DMS153 treated with DMSO at 0.1 percent for 48 hours (cell line): ENCODE data around the gene FAT1.

Experiments used
- DNase-seq: peaks from one replicate; lab custom pipeline; 2025; ENCODE audit not compliant: unreplicated experiment; lab: John Stamatoyannopoulos, UW

The FAT1 gene

DNA sequence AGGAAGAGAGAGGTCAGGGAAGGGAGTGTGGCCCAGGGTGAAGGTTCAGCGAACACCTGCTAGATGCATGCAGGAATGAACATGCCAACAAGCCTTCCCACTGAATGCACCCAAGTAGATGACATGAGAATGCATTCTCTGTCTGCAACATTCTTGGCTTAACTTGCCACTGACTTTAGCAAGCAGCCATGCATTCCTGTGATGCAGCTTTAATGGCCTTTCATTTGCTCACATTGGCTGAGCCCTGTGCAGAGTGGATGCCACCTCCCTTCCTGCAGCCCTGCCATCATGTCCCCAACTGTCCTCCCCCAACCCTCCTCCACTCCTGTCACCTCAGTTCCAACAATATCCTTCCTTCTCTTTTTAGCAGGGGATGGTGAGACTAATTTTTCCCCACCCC, 143.0 kb downstream of the FAT1 start:
- DNase-seq, result no peak

DNA sequence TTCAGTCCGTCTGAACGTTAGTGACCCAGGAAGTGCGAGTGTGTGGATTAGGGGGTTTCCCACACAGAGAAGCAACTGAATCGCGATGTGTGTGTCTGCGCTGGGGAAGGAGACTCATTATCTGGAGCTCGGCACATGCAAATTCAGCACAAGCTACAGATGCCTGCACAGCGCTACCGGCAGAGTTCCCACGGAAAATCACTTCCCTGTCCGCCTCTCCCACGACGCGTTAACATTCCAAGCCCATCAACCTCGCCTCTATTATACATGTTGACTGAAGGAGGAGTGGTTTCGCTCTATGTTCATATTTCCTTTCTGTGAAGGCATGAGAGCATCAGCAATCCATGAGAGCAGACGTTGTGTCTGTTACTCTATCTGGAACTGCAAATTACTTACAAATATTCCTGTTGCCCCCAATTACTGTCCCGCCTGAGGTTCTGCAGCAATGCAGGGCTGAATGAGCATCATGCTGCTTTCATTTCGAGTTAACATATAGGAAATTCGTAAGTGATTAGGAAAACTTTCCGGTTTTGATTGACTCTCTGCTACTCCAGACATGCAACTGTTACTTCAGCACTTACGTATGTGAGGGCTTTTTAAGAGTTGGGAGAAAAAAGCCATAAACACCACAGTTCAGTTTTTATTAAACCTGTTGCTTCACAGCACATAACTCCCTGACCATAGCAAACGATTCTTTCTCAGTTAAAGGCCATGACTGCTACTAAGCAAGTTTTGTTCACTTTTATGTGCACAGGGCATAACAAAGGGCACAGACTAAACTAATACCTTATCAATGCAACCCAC, 153.3 kb downstream of the FAT1 start:
- no peak for DNase-seq

DNA sequence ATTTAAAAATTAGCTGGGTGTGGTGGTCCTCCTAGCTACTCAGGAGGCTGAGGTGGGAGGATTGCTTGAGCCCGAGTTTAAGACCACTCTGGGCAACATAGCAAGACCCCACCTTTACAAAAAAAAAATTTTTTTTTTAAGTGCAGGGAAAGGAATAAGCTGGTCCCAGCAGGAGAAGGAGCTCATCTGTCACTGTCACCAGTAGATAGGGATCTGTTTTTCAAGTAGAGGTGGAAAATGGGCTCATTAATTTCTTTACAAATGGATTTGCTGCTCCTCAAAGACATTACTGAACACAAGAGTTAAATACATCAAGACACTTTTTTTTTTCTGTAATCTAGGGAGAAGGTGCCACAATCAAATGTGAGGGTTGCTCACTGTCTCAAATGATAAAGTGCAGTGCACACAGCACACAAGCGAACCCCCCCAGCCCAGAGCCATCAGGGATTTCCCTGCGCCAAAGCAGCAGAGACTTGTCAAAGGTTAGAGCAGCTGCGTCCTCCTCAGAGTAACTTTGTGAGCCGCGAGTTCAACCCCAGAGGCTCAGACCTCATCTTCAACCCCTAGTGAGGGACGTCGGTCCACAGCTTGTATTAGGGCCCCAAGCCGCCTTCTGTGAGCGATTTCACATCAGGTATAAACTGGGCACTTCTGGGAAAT, 154.0 kb downstream of the FAT1 start:
- DNase-seq, result no peak

DNA sequence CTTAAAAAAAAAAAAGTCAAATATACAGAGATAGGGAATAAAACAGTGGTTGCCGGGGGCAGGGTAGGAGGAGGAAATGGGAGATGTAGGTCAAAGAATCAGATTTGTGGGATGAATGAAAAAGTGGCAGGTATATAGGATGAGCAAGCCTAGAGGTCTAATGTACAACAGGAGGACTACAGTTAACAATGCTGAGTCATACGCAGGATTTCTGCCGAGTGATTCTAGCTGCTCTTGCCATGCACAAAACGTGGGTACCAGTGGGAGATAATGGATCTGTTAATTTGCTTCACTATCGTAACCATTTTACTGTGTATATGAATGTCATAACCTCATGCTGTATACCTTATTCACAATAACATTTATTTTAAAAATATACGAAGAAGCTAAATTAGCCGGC, 157.6 kb downstream of the FAT1 start:
- DNase-seq, result no peak

DNA sequence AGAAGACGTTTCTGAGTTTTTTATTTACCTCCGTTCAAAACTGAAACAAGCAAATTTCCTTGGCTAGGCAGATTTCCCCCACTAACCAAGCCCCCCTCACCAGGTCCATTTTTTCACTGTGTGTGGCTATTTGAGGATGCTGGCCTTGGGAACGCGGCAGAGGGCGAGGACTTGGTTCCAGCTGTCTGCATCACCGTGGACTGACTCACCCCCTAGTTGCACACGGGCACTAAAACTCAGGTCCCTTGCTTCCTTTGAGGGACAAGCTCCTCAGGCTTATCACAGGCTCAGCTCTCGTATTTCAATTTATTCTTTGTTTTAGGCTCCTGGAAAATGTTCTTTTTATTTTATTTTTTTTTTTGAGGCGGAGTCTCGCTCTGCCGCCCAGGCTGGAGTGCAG, 159.9 kb downstream of the FAT1 start:
- DNase-seq, result no peak

DNA sequence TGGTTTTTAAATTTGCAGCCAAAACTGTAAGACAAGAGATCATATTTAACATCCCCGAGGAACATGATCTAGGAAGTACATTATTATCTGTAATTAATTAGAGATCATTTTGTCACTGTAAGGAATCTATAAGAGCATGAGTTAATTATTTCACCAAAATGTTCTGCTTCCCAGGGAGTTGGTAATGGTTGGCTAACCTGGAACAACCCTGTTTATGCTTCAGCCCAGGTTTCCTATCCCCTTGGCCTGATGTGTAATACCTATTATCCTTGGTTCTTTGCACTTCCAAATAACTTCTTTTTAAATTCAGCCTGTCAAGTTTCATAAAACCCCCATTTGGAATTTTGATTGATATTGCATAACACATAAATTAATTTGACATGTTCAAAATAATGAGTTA, 161.9 kb downstream of the FAT1 start:
- DNase-seq, result no peak

DNA sequence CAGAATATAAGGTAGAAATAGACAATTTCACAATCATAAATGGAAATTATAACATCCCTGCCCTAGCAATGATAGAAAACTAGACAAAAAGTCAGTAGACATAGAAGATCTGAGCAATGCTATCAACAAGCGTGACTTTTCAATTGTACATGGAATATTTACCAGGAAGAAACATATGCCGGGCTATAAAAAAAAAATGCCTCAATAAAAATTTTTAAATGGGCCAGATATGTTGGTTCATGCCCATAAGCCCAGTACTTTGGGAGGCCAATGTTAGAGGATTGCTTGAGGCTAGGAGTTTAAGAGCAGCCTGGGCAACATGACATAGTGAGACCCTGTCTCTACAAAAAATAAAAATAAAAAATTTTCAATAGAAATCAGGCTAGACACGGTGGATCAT, 163.0 kb downstream of the FAT1 start:
- DNase-seq, result no peak

DNA sequence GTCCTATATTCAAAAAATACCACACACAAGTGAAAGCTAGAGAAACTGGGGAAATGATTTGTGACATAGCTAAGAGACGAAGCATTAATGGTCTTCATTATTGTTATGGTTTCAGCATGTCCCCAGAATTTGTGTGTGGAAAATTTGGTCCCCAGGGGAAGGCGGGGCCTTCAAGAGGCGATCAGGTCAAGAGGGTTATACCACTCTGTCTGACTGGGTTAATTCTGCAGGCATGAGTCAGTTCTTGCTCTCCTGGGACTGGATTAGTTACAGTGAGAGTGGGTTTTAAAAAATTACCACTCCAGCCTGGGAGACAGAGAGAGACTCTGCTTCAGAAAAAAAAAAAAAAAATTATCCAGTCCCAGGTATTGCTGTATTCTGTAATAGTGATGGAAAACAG, 166.2 kb downstream of the FAT1 start:
- no peak for DNase-seq

DNA sequence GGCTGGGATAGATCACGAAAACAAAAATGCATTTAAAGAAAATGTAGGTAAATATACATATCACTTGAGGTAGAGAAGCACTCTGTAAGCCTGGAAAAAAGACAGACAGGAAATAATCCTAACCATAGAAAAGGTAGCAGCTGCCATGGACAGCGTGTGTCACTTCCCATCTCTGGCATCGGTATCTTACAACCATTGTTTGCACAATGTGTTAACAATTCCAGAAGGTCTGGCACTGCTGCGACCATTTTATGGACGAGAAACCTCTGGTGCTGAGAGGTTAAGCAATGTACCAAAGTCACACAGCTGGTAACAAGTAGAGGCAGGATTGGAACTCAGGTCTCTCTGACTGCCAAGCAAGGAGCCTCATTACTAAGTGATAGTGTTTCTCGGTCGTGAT, 166.6 kb downstream of the FAT1 start:
- peak; percentile 6 for DNase-seq

DNA sequence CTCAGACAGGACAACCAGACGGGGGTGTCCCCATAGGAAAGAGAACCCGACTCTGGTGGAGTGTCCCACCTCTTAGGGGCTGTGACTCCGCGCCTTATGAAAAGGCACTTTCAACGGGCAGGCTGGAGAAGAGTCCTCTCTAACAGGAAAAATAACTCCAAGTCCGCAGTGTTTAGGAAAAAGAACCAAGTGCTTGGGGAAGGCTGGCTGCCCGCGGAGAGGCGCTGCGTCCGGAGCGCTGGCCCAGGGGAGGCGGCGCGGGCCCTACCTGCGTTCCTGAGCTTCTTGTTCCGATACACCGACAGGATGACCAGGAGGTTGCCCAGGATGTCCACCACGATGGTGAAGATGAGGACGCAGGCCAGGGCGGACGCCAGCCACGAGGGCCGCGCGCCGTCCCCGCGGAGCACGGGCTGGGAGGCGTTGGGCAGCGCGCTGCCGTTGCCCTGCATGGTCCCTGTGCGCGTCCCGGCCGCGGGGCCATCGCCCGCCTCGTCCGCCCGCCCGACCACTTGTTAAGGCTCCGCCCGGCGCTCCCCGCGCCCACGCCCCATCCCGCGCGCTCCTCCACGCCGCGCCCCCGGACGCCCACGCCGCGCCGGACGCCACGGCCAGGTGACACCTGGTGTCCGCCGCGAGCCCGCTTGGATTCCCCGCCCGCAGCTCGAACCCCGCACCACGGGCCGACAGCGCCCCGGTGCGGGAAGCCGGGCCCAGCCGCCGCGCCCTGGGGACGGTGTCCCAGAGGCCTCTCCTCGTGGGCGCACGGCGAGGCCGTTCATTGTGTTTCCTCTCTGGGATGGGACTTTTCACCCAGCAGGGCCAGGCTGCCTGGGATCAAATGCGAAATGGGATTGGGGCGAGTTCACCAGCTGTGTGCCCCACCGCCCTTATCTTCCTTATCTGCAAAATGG, 168.5 kb downstream of the FAT1 start, which contains the start of gene MTNR1A:
Gene MTNR1A, minus strand, starts transcription at position 654 of the 914 bp plus-strand sequence. Its CDS starts 202 bp downstream, at position 452.
- peak; percentile 4 for DNase-seq

DNA sequence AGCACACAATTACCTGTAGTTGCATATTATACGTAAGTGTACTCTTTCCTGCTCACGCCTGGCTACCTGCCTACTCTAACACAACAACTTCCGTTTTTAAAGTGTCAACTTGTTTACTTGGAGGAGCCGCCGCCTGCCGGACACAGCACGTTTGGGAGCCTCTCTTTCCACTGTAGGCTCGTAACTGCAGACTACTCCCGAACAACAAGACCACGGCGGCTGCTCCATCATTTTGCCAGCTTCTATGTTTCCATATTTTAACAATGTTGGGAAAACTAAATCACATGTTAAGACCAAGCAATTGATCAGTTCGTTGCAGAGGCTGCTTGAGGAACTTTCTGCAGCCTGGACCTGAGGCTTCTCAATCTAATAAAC, 169.1 kb downstream of the FAT1 start:
- DNase-seq, result peak; percentile 72

DNA sequence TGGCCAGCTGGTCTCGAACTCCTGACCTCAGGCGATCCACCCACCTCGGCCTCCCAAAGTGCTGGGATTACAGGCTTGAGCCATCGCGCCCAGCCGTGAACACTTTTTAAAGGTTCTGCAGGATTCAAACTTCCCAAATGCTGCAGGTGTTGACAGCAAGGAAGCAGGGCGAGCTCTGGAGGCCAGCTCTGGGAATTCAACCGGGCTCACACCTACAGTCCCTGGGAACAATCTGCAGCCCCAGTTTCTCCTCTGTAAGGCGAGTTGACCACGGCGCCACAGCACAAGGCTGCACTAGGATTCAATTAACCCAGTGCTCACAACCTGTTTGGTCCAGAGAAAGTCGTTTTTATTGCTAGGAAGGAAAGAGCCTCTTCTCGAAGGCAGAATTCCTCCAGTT, 169.9 kb downstream of the FAT1 start:
- no peak for DNase-seq

DNA sequence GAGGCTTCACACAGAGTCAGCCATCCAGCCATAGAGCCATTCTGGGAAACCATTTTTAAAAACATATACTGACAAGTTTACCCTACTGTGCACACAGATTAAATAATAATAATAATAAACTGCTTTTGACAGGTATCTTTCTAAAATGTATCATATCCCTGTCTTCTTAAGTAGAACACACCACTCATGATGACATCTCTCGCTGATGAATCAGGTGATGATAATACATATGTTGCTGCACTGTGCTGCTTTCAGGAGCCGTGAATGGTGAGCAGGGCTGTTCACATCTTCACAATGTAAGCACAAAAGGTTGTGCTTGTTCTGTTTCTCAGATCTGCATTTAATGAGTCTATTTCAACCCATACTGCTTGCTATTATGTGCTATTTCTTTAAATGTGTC, 171.8 kb downstream of the FAT1 start:
- no peak for DNase-seq

DNA sequence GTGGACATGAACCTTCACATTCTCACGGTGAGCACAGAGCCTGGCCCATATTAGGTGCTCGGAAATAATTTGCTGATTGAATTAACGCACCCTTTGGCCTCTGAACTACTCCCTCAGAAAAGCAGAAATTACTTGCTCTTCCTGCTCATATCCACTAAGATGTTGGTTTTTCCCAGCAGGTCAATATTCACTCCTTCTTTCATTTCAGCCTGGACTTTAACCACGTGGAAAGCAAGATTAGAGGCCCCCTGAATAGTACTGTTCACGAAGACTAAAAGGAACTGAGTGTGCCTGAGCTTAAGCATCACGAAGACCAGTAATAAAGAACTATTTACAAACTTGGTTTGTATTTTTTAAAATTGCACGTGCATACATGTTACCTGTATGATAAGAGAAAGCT, 178.2 kb downstream of the FAT1 start:
- no peak for DNase-seq

DNA sequence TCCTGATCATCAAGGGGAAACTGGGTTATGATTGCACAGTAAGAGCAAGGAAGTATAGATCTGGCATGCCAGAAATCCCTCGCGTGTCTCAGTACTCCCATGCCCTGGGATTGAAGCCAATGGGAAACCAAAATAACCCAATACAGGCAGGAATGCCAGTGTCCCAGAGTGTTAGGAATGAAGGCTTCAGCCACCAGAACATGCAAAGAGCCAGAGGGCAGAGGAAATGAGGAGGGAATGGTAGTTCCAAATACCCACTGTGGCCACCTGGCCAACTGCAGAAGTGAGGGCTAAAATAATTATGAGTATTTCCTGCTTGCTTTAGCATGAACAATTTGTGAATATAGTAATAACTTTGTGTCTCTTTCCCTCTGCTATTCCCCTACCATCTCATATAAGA, 180.4 kb downstream of the FAT1 start:
- no peak for DNase-seq

DNA sequence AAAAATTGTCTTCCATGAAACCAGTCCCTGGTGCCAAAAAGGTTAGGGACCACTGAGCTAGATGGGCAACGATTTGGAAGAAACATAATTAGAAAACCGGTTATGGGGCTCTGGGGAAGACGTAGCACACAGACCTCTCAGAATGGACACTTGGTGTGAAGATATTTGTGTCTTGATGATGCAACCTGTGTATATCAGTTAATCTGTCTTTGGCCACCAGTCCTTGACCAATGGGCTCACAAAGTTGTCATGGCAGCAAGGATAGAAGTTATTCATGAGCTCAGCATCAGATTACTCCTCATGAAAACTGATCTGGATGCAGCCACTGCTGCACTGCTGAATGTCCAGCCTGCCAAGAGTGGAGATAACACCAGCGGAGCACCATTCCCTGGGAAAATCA, 181.9 kb downstream of the FAT1 start:
- no peak for DNase-seq

DNA sequence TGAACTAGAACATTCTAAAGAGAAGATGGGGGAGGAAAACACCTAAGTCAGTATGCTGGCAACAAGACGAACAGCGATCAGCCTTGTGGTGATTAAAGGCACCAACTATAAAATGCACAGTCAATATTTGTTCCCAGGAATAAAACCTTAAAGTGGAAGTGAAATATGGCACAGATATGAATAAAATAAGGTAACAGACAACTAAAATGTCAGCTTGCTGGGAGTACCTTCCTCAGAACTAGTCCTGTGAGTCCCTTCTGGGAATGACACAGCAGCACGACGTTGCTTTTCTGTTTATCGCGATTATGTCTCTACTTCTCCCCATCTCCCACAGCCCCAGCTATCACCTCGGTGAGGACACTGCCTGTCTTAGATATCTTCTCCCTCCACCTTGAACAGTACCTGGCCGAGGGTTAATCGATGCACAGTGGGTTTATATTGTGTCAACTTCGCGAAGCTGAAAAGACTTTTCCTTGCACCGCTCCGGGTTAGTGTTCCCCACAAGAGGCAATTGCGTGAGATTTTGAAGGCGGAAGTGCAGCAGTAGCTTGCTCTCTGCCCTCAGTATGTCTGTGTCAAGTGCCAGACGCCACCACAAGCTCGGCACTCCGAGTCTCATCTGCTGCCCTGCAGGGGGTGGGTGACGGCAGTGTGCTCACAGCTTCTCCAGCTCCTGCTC, 185.7 kb downstream of the FAT1 start:
- peak; percentile 45 for DNase-seq
